Body of pancreas (tissue), 4 donors: ENCODE measurements around the gene PATJ. TPM values are rescaled to one million over a fixed set of nuclear protein-coding genes. Genes with fewer than 3 reads are reported as not detected.

Experiments used
- ATAC-seq: fragments of 150-250 bp; one replicate; pipeline ENCODE4 v1.9.1; 2016
- DNase-seq, 4 donors: peaks; one replicate each; pipeline ENCODE4 v3.0.0-alpha.2; 2019
- H3K27ac ChIP-seq, 4 donors: fragments of 200-600 bp; sonication (generic); 1 replicate in 3 of 4; 2 replicates in 1 of 4; pipeline versions ENCODE4 v1.5.1 to v1.6.1; 2016 to 2019; ENCODE audit warnings: mild to moderate bottlenecking in 1 of 4, mixed read lengths in 1 of 4, moderate library complexity in 1 of 4
- H3K27me3 ChIP-seq, 2 donors: fragments of 200-600 bp; sonication (generic); one replicate each; pipeline ENCODE4 v1.6.0; 2016; ENCODE audit warnings: mild to moderate bottlenecking in 1 of 2
- H3K36me3 ChIP-seq, 2 donors: fragments of 200-600 bp; sonication (generic); replicated peaks in 1 of 2; 2 replicates each; pipeline ENCODE4 v1.5.1; 2016; ENCODE audit warnings: low read depth in 2 of 2; ENCODE audit not compliant: insufficient read depth in 1 of 2
- H3K4me1 ChIP-seq: fragments of 200-600 bp; sonication (generic); one replicate; pipeline ENCODE4 v1.6.0; 2016
- H3K4me3 ChIP-seq, 2 donors: fragments of 200-600 bp; sonication (generic); 1 replicate in 1 of 2; 2 replicates in 1 of 2; pipeline ENCODE4 v1.5.1; 2016 to 2019
- H3K9me3 ChIP-seq, 3 donors: fragments of 200-600 bp; sonication (generic); 1 replicate in 2 of 3; 2 replicates in 1 of 3; pipeline ENCODE4 v1.5.1; 2016
- POLR2A ChIP-seq, 3 donors: fragments of 450-650 bp; IDR thresholded peaks; one replicate each; pipeline ENCODE4 v1.6.1; 2016; ENCODE audit warnings: antibody characterized with exemption in 3 of 3, mild to moderate bottlenecking in 2 of 3
- WGBS, 2 donors: methylation state at CpG; one replicate each; pipeline ENCODE4 v1.1.5; 2017; 5-methylcytosine and 5-hydroxymethylcytosine counted together
- intact Hi-C: fragments of 100-400 bp; cut with DNase I; formaldehyde crosslinking; loops from one replicate; pipeline ENCODE4 v1.15.1; 2023
- total RNA-seq, 2 donors: library from RNA; depleted of rRNA; stranded (reverse); fragments of >200 nt; gene quantifications; one replicate each; pipeline ENCODE4 v1.1.0, GENCODE V29; 2016
- TF ChIP-seq, protein P1 (sequence below), 7 experiments: fragments of 450-650 bp in 4 of 7; fragments of 200-600 bp in 3 of 7; sonication (generic) in 3 of 7; IDR thresholded peaks; one replicate each; pipeline ENCODE4 v1.5.1; 2016 to 2019; ENCODE audit warnings: antibody characterized with exemption in 7 of 7

PATJ gene
- total RNA-seq, 2 donors from 2014 or later: 54.2 to 72.5 TPM

DNA sequence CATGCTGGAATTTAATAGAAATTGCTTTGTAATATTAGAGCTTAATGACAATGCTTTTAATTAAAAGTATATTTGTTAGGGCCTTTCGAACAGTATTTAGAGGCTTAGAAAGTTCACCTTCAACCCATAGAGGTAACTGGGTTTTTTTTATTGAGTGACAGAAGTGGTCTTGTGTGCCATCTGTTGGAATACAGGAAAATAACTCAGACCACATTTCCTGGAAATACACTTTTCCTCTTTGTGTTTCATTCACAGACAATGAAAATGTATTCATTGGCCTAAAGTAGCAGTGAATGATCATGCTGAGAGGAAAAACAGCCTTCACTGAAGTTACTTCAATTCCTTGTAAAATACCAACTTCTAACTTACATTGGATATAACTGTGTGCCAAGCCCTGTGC is 368.8 kb downstream of the PATJ start:
- intact Hi-C loops: no loop called here
- 92 to 100% methylated on average over 1 of the region's 1 CpG for WGBS, 2 donors
- no peak overlapping the region for H3K4me3 ChIP-seq
- no peaks in the 10 kb centered on the region for H3K4me1 ChIP-seq
- no peak overlapping the region for H3K27ac ChIP-seq
- DNase-seq (no peak), ATAC-seq (no peak)
- no peaks in the 10 kb centered on the region for H3K9me3 ChIP-seq
- no peak for TF ChIP-seq POLR2A (IDR thresholded peaks at IDR 0.05)
- TF ChIP-seq, protein P1, sequence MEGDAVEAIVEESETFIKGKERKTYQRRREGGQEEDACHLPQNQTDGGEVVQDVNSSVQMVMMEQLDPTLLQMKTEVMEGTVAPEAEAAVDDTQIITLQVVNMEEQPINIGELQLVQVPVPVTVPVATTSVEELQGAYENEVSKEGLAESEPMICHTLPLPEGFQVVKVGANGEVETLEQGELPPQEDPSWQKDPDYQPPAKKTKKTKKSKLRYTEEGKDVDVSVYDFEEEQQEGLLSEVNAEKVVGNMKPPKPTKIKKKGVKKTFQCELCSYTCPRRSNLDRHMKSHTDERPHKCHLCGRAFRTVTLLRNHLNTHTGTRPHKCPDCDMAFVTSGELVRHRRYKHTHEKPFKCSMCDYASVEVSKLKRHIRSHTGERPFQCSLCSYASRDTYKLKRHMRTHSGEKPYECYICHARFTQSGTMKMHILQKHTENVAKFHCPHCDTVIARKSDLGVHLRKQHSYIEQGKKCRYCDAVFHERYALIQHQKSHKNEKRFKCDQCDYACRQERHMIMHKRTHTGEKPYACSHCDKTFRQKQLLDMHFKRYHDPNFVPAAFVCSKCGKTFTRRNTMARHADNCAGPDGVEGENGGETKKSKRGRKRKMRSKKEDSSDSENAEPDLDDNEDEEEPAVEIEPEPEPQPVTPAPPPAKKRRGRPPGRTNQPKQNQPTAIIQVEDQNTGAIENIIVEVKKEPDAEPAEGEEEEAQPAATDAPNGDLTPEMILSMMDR (IDR thresholded peaks at IDR 0.05): no peak
- H3K27me3 ChIP-seq: no peaks in the 10 kb centered on the region
- no peaks in the 10 kb centered on the region for H3K36me3 ChIP-seq

DNA sequence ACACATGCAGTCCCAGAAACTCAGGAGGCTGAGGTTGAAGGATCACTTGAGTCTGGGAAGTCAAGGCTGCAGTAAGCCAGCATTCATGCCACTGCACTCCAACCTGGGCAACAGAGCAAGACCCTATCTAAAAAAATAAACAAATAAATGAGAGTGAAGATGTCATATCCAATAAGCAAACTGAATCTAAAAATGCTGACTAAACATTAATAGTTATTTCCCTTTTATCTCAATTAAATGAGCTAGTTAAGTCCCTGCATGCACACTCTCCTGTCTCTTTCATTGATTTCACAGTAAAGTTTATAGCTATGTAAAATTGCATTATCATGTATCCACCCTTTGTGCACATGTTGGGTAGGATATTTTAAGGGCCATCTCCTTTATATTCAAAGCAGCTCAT is 371.2 kb downstream of the PATJ start:
- ATAC-seq (no peak), DNase-seq (no peak)
- H3K36me3 ChIP-seq: no peaks in the 10 kb centered on the region
- H3K27me3 ChIP-seq: no peaks in the 10 kb centered on the region
- no peak overlapping the region for H3K4me3 ChIP-seq
- TF ChIP-seq, protein P1 (IDR thresholded peaks at IDR 0.05): no peak
- TF ChIP-seq POLR2A (IDR thresholded peaks at IDR 0.05): no peak
- H3K27ac ChIP-seq: no peak overlapping the region
- no peaks in the 10 kb centered on the region for H3K9me3 ChIP-seq
- intact Hi-C loops: no loop called here
- no peaks in the 10 kb centered on the region for H3K4me1 ChIP-seq

DNA sequence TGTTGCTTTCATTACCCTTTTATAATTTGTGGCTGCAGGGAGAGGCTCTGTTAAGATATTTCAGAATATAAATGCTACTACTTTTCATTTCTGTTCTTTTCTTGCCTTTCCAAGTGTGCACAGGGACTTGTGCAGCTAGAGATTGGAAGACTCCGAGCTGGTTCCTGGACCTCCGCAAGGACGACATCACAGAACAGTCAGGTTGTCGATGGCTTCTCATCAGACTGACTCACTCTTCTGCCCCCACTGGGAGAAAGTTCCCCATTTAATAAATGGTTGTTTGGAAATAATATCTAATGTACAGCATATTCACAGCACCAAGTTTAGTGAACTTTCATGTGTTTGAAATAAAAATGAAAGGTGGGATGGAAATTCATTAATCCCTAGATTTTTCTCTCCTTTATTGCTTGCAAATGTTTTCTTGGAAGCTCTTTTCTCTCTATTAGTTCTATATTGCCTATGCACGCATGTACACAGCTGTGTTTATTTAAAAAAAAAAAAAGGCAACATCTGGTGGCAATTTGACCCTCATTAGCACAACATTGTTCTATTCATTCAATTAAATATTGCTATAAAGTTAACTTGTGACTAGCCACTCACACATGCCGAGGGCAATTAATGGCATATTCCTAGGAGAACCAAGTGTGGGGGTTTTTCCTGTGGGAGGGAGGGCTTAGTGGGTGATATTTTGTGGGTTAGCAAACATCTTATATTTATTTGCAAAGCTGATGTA is 374.9 kb downstream of the PATJ start:
- ATAC-seq (no peak), DNase-seq (no peak)
- WGBS, 2 donors: 97% methylated on average over 6 of the region's 6 CpGs
- H3K9me3 ChIP-seq: no peaks in the 10 kb centered on the region
- TF ChIP-seq POLR2A (IDR thresholded peaks at IDR 0.05): no peak
- TF ChIP-seq, protein P1 (IDR thresholded peaks at IDR 0.05): no peak
- no peaks in the 10 kb centered on the region for H3K4me1 ChIP-seq
- no peaks in the 10 kb centered on the region for H3K36me3 ChIP-seq
- intact Hi-C loops: no loop called here
- no peak overlapping the region for H3K4me3 ChIP-seq
- no peaks in the 10 kb centered on the region for H3K27me3 ChIP-seq
- H3K27ac ChIP-seq: no peak overlapping the region

DNA sequence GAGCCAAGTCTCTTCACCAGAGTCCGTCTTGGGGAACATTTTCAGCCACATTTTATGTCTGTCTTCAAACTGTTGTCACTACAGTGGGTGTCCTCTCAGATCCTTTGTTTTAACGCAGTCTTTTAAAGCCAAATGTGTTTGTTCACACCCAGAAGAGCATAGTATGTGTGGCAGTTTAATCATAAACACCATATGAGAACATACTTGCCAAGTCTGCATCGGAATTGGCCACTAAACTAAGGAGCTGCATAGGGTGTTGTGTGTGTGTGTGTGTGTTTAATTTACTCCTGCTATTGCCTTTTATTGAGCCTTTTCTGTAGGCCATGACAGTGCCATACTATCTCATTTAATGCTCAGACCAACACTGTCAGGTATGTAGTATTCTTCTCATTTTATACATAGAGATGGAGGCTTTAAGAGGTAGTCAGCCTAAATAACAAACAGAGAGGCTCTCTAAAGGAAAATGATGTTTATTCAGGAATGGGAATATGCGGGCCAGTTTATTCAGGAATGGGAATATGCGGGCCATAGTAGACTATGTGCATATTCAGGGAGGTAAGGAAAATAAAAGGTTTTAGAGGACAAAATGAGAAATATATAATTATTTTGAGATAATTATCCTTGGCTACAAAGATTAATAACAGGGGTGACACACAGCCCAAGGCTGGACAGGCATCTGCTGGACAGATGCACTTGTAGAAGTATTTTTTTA is 384.5 kb downstream of the PATJ start:
- no peak overlapping the region for H3K4me3 ChIP-seq
- intact Hi-C loops: no loop called here
- TF ChIP-seq POLR2A (IDR thresholded peaks at IDR 0.05): no peak
- TF ChIP-seq, protein P1 (IDR thresholded peaks at IDR 0.05): no peak
- WGBS, 2 donors: 86 to 96% methylated on average over 5 of the region's 5 CpGs
- H3K36me3 ChIP-seq: no peaks in the 10 kb centered on the region
- no peak overlapping the region for H3K27ac ChIP-seq
- ATAC-seq (no peak), DNase-seq (no peak)
- H3K27me3 ChIP-seq: no peaks in the 10 kb centered on the region
- H3K9me3 ChIP-seq: no peaks in the 10 kb centered on the region
- H3K4me1 ChIP-seq: no peaks in the 10 kb centered on the region
